Measurements from ENCODE around the gene SPDYC. TPM values are rescaled to one million over a fixed set of nuclear protein-coding genes. Genes with fewer than 3 reads are reported as not detected.

SPDYC gene
- total RNA-seq, 2 experiments from 2014 or later = not detected

- POLR2A ChIA-PET = no interaction called here
These were observed 14.1 kb downstream of the SPDYC start for GRCh38 chr11:65184146-65184545.

GRCh38 chr11:65185171-65185570 lies 15.1 kb downstream of the SPDYC start:
- no TSS peak for BruUV-seq (replicated peaks)
- H3K4me2 ChIP-seq (ENCODE audit: low read length) = no peak overlapping the region
- peaks cover 18% of the 10 kb centered on the region for H3K4me1 ChIP-seq (ENCODE audit: insufficient read depth, low read length, poor library complexity, severe bottlenecking)
- no peaks in the 10 kb centered on the region for H3K9me2 ChIP-seq (ENCODE audit: insufficient read depth, low read length)
- no peak overlapping the region for H2AFZ ChIP-seq (ENCODE audit: low read length)
- H4K20me1 ChIP-seq (ENCODE audit: insufficient read depth, low read length) = no peaks in the 10 kb centered on the region
- POLR2A ChIA-PET = interaction anchor here (1.0 kb wide), 1 partner anchor 147 kb away, joined by 4 read pairs; no protein-coding TSS in a partner anchor
- H3K36me3 ChIP-seq (ENCODE audit: insufficient read depth, low read length) = peaks cover 28% of the 10 kb centered on the region; the same call in 1 of the 2 replicates
- no peaks in the 10 kb centered on the region for H3K9me3 ChIP-seq (ENCODE audit: low read length)
- intact Hi-C loops (cut with micrococcal nuclease; ENCODE audit: unreplicated experiment) = no loop called here
- no peak for DNase-seq (ENCODE audit: low spot score)
- H3K27ac ChIP-seq (ENCODE audit: low read depth, low read length, poor library complexity, severe bottlenecking) = no peak overlapping the region
- H3K79me2 ChIP-seq (ENCODE audit: insufficient read depth, low read depth, low read length) = peaks cover 3% of the 10 kb centered on the region; the same call in 1 of the 2 replicates
- no peak for TF ChIP-seq CTCF (conservative IDR thresholded peaks at IDR 0.05; ENCODE audit: low read length)
- no peak for TF ChIP-seq EZH2phosphoT487 (IDR thresholded peaks at IDR 0.05; ENCODE audit: borderline replicate concordance, low read depth, low read length)
- CTCF ChIA-PET (ENCODE audit: unreplicated experiment) = no interaction called here
- H3K4me3 ChIP-seq (ENCODE audit: low read depth, low read length, poor library complexity, severe bottlenecking) = no peak overlapping the region

More at GRCh38 chr11:65184146-65184545, 14.1 kb downstream of the SPDYC start:
- Histone ChIP-seq H2AFZ (ENCODE audit: low read length) (no peak overlapping the region), H3K9me3 (ENCODE audit: low read length) (no peaks in the 10 kb centered on the region), H3K4me2 (ENCODE audit: low read length) (no peak overlapping the region), H3K9me2 (ENCODE audit: insufficient read depth, low read length) (no peaks in the 10 kb centered on the region), H3K27ac (ENCODE audit: low read depth, low read length, poor library complexity, severe bottlenecking) (no peak overlapping the region), H4K20me1 (ENCODE audit: insufficient read depth, low read length) (no peaks in the 10 kb centered on the region), H3K36me3 (ENCODE audit: insufficient read depth, low read length) (peaks cover 17% of the 10 kb centered on the region; the same call in 1 of the 2 replicates), H3K4me1 (ENCODE audit: insufficient read depth, low read length, poor library complexity, severe bottlenecking) (peaks cover 26% of the 10 kb centered on the region), H3K4me3 (ENCODE audit: low read depth, low read length, poor library complexity, severe bottlenecking) (no peak overlapping the region), H3K79me2 (ENCODE audit: insufficient read depth, low read depth, low read length) (peaks cover 3% of the 10 kb centered on the region; the same call in 1 of the 2 replicates)
- BruUV-seq (replicated peaks) = no TSS peak
- intact Hi-C loops (cut with micrococcal nuclease; ENCODE audit: unreplicated experiment) = loop anchor here (5.0 kb wide), 1 partner anchor 172 kb away; the partner anchor contains the start of gene ARL2
- CTCF ChIA-PET (ENCODE audit: unreplicated experiment) = no interaction called here
- no peak for TF ChIP-seq EZH2phosphoT487 (IDR thresholded peaks at IDR 0.05; ENCODE audit: borderline replicate concordance, low read depth, low read length)
- no peak for DNase-seq (ENCODE audit: low spot score)

GRCh38 chr11:65185869-65186341 lies 15.9 kb downstream of the SPDYC start:
- 0 out of 2 replicates have a peak, but pooled peaks cover 3% of the 10 kb centered on the region for H3K79me2 ChIP-seq (ENCODE audit: insufficient read depth, low read depth, low read length)
- ChIA-PET POLR2A (interaction anchor here (1.0 kb wide), 1 partner anchor 146 kb away, joined by 4 read pairs; no protein-coding TSS in a partner anchor), CTCF (ENCODE audit: unreplicated experiment) (no interaction called here)
- peak; percentile 15 for DNase-seq (ENCODE audit: low spot score)
- no peaks in the 10 kb centered on the region for H3K9me3 ChIP-seq (ENCODE audit: low read length)
- H3K9me2 ChIP-seq (ENCODE audit: insufficient read depth, low read length) = no peaks in the 10 kb centered on the region
- H3K4me1 ChIP-seq (ENCODE audit: insufficient read depth, low read length, poor library complexity, severe bottlenecking) = peaks cover 13% of the 10 kb centered on the region
- no peak overlapping the region for H3K27ac ChIP-seq (ENCODE audit: low read depth, low read length, poor library complexity, severe bottlenecking)
- intact Hi-C loops (cut with micrococcal nuclease; ENCODE audit: unreplicated experiment) = no loop called here
- no peaks in the 10 kb centered on the region for H4K20me1 ChIP-seq (ENCODE audit: insufficient read depth, low read length)
- no peak overlapping the region for H3K4me2 ChIP-seq (ENCODE audit: low read length)
- TF ChIP-seq EZH2phosphoT487 (IDR thresholded peaks at IDR 0.05; ENCODE audit: borderline replicate concordance, low read depth, low read length) (no peak), CTCF (conservative IDR thresholded peaks at IDR 0.05; ENCODE audit: low read length) (peak; percentile 65)
- BruUV-seq (replicated peaks) = no TSS peak
- H2AFZ ChIP-seq (ENCODE audit: low read length) = no peak overlapping the region
- no peak overlapping the region for H3K4me3 ChIP-seq (ENCODE audit: low read depth, low read length, poor library complexity, severe bottlenecking)
- H3K36me3 ChIP-seq (ENCODE audit: insufficient read depth, low read length) = peaks cover 35% of the 10 kb centered on the region; the same call in 1 of the 2 replicates

Data from OCI-LY7 (cell line).